Measurements from ENCODE around the gene NFKBIZ.
A peak's percentile ranks its signal among the peaks of the same experiment; 100 is the strongest.

The NFKBIZ gene, protein sequence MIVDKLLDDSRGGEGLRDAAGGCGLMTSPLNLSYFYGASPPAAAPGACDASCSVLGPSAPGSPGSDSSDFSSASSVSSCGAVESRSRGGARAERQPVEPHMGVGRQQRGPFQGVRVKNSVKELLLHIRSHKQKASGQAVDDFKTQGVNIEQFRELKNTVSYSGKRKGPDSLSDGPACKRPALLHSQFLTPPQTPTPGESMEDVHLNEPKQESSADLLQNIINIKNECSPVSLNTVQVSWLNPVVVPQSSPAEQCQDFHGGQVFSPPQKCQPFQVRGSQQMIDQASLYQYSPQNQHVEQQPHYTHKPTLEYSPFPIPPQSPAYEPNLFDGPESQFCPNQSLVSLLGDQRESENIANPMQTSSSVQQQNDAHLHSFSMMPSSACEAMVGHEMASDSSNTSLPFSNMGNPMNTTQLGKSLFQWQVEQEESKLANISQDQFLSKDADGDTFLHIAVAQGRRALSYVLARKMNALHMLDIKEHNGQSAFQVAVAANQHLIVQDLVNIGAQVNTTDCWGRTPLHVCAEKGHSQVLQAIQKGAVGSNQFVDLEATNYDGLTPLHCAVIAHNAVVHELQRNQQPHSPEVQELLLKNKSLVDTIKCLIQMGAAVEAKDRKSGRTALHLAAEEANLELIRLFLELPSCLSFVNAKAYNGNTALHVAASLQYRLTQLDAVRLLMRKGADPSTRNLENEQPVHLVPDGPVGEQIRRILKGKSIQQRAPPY

DNA sequence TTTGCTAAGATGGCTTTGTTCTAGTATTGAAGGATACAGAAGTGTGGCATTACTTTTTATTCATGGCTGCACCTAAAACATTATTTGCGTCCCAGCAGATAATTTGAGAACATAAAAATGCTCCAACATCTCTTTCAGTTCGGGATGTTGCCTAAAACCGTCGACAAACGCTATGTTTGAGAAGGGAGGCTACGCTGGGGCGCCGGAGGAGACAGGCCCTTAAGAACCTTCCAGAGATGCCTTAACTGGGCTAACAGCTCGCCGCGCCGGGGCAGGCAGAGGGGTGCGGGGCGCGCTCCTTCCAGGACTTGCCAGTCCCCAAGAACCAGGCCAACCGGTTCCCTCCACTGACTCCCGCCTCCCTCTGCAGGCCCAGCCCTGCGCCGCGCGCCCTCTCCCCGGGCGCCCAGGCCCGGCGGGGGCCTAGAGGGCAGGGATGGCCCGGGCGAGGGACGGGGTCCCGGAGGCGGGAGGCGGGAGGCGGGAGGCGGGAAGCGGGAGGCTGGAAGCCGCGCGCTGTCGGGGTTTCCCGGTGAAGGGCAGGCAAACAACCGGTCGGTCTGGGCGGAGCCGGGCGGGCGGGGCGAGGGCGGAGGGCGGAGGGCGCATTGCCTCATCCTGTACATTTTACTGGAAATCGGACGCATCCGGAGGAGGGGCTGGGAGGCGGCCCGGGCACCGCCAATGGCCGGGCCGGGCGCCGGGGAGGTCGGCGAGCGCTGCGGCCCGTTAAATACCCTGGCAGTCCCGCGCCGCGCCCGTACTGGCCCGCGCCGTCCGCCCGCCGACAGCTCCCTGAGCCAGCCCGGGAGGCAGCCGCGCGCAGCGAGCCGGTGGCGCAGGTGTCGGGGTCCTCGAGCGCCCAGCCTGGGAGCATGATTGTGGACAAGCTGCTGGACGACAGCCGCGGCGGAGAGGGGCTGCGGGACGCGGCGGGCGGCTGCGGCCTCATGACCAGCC is at the start of gene NFKBIZ:
NFKBIZ (plus strand) TSS at position 761 of the 960 bp plus-strand sequence; CDS start at position 876, 115 bp downstream.
- peak within 1 kb of the TSS; percentile 89 for H3K4me3 Mint-ChIP-seq
- peaks cover 38% of the 10 kb centered on the region for H3K36me3 Mint-ChIP-seq (ENCODE audit: low read depth)
- DNase-seq (ENCODE audit: low spot score) = peak; percentile 94
- H3K27me3 Mint-ChIP-seq (ENCODE audit: low read depth) = no peaks in the 10 kb centered on the region
- peak within 1 kb of the TSS; percentile 97 for H3K27ac Mint-ChIP-seq
- H3K9me3 Mint-ChIP-seq = no peaks in the 10 kb centered on the region
- H3K4me1 Mint-ChIP-seq (ENCODE audit: low read depth) = peaks cover 40% of the 10 kb centered on the region

DNA sequence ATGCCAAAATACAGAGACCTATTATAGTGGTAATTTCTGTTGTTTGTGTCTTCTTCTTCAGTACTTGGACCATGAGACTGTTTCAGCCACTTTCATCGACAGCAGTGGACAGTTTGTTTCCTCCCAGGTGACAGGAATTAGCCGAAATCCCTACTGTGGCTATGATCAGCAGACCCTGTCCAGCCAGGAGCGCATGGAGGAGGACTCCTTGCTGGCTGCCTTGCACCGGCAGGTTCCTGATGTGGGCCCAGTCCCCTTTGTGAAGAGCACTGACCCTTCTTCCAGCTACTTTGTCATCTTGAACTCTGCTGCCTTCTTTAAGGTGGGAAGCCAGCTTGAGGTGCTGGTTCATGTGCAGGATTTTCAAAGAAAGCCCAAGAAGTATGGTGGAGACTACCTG is 48.1 kb upstream of the NFKBIZ start:
- H3K27me3 Mint-ChIP-seq (ENCODE audit: low read depth) = no peaks in the 10 kb centered on the region
- H3K27ac Mint-ChIP-seq = no peak overlapping the region

DNA sequence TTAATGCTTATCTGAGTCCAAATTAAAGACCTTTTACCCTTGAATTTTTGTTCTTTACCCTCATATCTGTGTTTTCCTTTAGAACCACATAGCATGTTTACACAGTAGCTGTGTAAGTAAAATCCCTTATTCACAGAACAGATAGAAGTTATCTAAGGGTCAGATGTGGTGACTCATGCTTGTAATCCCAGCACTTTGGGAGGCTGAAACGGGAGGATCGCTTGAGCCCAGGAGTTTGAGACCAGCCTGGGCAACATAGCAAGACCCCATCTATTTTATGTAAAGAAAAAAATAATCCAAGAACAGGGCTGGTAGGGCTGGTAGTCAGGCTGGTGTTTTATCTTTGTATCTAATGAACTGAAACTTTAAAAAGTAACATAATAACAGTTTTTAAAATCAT is 47.1 kb upstream of the NFKBIZ start:
- Mint-ChIP-seq H3K4me1 (ENCODE audit: low read depth) (peaks cover 4% of the 10 kb centered on the region), H3K4me3 (no peak overlapping the region), H3K9me3 (no peaks in the 10 kb centered on the region), H3K27ac (no peak overlapping the region), H3K36me3 (ENCODE audit: low read depth) (peaks cover 32% of the 10 kb centered on the region), H3K27me3 (ENCODE audit: low read depth) (no peaks in the 10 kb centered on the region)
- no peak for DNase-seq (ENCODE audit: low spot score)

More for the DNA sequence above, 48.1 kb upstream of the NFKBIZ start:
- DNase-seq (ENCODE audit: low spot score) = no peak
- Mint-ChIP-seq H3K9me3 (no peaks in the 10 kb centered on the region), H3K4me3 (no peak overlapping the region), H3K4me1 (ENCODE audit: low read depth) (peaks cover 7% of the 10 kb centered on the region), H3K36me3 (ENCODE audit: low read depth) (peaks cover 36% of the 10 kb centered on the region)

DNA sequence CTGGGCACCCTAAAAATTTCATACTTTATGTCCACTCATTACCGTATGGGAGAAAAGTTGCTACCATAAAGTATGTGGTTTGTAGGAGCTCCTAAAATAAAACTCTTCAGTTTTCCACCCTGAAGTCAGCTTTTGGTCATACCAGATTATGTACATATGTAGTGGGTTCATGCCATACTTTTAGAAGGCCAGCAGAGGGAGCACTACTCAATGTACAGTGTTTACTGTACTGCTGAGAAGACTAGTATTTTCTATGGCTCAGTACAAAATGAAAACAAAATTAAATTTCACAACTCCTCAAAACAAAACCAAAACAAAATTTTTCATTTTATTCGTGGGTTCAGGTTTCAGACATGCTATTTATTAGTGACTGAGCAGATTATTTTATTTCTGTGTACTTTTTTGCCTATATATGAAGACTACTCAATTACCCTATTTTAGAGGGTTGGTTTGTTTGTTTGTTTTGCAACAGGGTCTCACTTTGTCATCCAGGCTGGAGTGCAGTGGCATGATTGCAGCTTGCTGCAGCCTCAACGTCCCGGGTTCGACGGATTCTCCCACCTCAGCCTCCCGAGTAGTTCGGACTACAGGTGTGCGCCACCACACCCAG is 46.0 kb upstream of the NFKBIZ start:
- Mint-ChIP-seq H3K4me1 (ENCODE audit: low read depth) (peaks cover 10% of the 10 kb centered on the region), H3K27ac (peak overlapping the region; percentile 34), H3K27me3 (ENCODE audit: low read depth) (no peaks in the 10 kb centered on the region), H3K36me3 (ENCODE audit: low read depth) (peaks cover 28% of the 10 kb centered on the region), H3K4me3 (peak overlapping the region; percentile 17), H3K9me3 (no peaks in the 10 kb centered on the region)
- peak; percentile 54 for DNase-seq (ENCODE audit: low spot score)

DNA sequence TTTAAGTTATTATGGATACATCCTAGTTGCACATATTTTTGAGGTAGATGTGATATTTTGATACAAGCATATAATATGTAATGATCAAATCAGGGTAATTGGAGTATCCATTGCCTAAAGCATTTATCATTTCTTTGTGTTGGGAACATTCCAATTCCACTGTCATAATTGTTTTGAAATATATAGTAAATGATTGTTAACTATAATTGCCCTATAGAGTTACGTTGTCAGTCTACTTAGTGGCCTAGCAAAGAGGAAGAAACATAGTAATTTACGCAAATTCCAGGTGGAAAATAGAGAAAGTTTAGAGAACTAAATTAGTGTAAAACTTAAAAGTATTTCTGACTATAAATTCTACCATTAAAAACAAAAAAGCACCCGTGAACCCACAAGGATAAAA is 45.4 kb upstream of the NFKBIZ start:
- no peaks in the 10 kb centered on the region for H3K9me3 Mint-ChIP-seq
- peaks cover 14% of the 10 kb centered on the region for H3K4me1 Mint-ChIP-seq (ENCODE audit: low read depth)
- DNase-seq (ENCODE audit: low spot score) = no peak
- H3K27me3 Mint-ChIP-seq (ENCODE audit: low read depth) = no peaks in the 10 kb centered on the region
- H3K36me3 Mint-ChIP-seq (ENCODE audit: low read depth) = peaks cover 28% of the 10 kb centered on the region
- H3K4me3 Mint-ChIP-seq = peak overlapping the region; percentile 17
- H3K27ac Mint-ChIP-seq = peak overlapping the region; percentile 34

DNA sequence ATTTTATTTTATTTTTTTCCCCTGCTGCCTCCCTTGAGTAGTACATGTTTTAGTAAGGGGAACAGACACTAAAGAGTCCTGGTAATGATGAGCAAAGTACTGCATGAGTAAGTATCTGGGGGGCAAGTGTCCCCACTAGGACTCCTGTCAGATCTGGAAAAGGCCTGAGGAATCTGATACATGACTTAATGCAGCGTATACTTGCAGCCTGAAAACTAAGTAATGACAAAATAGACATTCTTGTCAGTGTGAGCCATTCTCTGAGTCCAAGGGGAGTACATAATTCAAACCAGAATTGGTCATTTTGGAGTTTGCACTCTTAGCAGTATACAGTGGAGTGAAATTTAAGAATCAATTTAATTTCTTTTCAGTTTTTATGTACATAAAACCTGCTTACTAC is 42.8 kb upstream of the NFKBIZ start:
- H3K27ac Mint-ChIP-seq = no peak overlapping the region
- H3K4me1 Mint-ChIP-seq (ENCODE audit: low read depth) = peaks cover 33% of the 10 kb centered on the region
- peaks cover 33% of the 10 kb centered on the region for H3K36me3 Mint-ChIP-seq (ENCODE audit: low read depth)
- H3K4me3 Mint-ChIP-seq = no peak overlapping the region
- no peak for DNase-seq (ENCODE audit: low spot score)
- no peaks in the 10 kb centered on the region for H3K27me3 Mint-ChIP-seq (ENCODE audit: low read depth)
- H3K9me3 Mint-ChIP-seq = peaks cover 3% of the 10 kb centered on the region

DNA sequence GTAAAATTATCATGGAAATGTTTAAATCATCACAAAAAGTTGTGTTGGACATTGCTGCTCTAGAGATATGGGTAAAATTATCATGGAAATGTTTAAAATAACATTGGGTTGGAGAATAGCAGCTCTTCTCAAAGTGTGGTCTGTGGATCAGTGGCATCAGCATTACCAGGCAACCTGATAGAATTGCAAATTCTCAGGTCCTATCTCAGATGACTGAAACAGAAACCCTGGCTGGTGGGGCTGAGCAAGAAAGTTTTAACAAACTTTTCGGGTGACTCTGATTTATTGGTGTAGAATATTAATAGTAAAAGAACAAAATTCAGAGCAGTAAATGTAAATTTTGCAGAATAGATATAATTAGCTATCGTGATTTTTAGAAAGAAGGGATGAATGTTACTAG is 41.4 kb upstream of the NFKBIZ start:
- Mint-ChIP-seq H3K27me3 (ENCODE audit: low read depth) (no peaks in the 10 kb centered on the region), H3K27ac (no peak overlapping the region), H3K4me3 (no peak overlapping the region), H3K36me3 (ENCODE audit: low read depth) (peaks cover 33% of the 10 kb centered on the region), H3K4me1 (ENCODE audit: low read depth) (peaks cover 38% of the 10 kb centered on the region), H3K9me3 (peaks cover 3% of the 10 kb centered on the region)
- no peak for DNase-seq (ENCODE audit: low spot score)

DNA sequence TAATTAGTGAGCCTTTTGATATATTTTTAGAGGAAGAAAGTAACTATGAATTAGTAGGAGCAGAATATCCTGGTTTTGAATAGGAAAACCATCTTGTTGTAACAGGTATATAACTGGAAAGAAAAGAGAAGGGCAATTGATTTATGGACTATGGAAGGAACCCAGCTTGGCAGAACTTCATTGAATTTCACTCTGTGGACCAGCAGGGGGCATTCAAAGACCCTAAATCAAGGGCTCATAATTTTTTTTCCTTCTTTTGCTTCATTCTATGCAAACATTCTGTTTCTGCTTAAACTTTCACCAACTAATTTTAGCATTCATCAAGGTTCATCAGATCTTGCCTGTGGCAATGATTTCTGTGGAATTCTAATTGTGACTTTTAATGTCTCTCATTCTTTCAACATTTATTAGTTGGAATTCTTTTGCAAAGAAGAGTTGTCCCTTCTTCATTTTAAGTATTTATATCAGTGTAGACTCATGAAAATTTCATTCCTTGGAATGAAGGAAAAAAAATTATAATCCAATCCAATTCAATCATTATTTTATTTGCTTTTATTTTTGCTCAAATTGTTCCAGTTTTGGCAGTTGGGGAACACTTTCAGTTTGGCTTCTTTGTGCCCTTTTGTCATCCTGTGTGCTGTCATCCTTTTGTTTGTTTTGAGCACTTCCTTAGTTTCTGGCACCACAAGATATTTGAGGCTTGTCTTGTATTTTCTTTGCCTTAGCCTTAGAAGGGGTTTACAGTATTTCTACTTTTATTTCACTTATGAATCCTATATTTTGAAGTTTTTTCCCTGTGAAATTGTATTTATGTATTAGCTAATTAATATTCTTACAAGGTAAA is 39.9 kb upstream of the NFKBIZ start:
- peak overlapping the region; percentile 73 for H3K27ac Mint-ChIP-seq
- no peak for DNase-seq (ENCODE audit: low spot score)
- peak overlapping the region; percentile 5 for H3K4me3 Mint-ChIP-seq
- H3K36me3 Mint-ChIP-seq (ENCODE audit: low read depth) = peaks cover 24% of the 10 kb centered on the region
- peaks cover 3% of the 10 kb centered on the region for H3K9me3 Mint-ChIP-seq
- H3K4me1 Mint-ChIP-seq (ENCODE audit: low read depth) = peaks cover 51% of the 10 kb centered on the region
- H3K27me3 Mint-ChIP-seq (ENCODE audit: low read depth) = no peaks in the 10 kb centered on the region

DNA sequence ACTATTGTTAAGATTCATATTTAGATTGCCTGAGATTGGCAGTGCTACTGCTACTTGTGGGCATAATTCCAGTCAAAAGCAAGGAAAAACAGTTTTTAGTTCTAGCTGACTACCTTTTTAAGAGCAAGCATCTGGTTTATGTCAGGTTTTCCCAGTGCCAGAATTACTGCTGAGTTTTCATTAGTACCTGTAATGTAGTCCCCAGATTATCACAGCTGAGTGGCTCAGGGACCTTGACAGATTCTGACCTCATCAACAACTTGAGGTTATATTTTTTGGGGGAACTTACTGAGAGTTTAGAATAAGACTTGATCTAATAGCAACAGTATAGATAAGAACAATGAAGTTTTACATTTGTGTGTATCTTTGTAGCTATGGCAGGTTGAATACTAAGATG is 39.3 kb upstream of the NFKBIZ start:
- DNase-seq (ENCODE audit: low spot score) = no peak
- Mint-ChIP-seq H3K4me1 (ENCODE audit: low read depth) (peaks cover 53% of the 10 kb centered on the region), H3K36me3 (ENCODE audit: low read depth) (peaks cover 21% of the 10 kb centered on the region), H3K4me3 (peak overlapping the region; percentile 8), H3K9me3 (peaks cover 3% of the 10 kb centered on the region), H3K27me3 (ENCODE audit: low read depth) (no peaks in the 10 kb centered on the region), H3K27ac (peak overlapping the region; percentile 54)

DNA sequence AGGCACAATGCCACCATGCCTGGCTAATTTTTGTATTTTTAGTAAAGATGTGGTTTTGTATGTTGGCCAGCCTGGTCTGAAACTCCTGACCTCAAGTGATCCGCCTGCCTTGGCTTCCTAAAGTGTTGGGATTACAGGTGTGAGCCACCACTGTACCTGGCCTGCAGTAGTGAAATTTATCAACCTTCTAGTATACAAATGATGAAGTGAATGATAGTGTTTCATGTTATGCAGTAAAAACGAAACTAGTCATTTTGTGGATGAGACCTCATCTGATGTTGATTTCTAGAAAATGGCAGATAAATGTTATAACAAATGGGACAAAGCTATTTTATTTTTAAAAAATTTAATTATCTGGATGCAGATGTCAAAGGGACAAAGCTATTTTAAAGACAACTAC is 37.4 kb upstream of the NFKBIZ start:
- no peak overlapping the region for H3K27ac Mint-ChIP-seq
- H3K4me1 Mint-ChIP-seq (ENCODE audit: low read depth) = peaks cover 54% of the 10 kb centered on the region
- no peaks in the 10 kb centered on the region for H3K27me3 Mint-ChIP-seq (ENCODE audit: low read depth)
- peaks cover 3% of the 10 kb centered on the region for H3K9me3 Mint-ChIP-seq
- peak overlapping the region; percentile 48 for H3K4me3 Mint-ChIP-seq
- H3K36me3 Mint-ChIP-seq (ENCODE audit: low read depth) = peaks cover 18% of the 10 kb centered on the region
- DNase-seq (ENCODE audit: low spot score) = no peak

DNA sequence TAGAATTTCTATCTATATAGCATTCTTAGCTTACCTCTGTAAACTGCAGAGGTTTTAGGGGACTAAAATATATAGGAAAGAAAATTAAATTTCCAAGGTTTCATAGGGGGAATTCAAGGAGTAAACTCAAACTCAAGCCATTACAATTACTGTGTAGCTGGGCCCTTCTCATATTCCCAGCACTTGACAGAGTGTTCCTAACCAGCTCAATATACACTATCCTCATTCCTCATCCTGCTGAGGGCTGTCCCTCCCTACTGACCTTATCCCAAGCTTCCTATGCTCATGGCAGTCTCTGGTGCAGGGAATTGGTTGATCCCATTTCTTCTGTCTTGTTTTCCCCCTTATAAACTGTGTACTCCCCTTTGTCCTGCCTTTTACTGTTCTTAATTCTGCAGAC is 36.4 kb upstream of the NFKBIZ start:
- Mint-ChIP-seq H3K27ac (no peak overlapping the region), H3K4me3 (no peak overlapping the region), H3K27me3 (ENCODE audit: low read depth) (no peaks in the 10 kb centered on the region), H3K9me3 (peaks cover 3% of the 10 kb centered on the region), H3K36me3 (ENCODE audit: low read depth) (peaks cover 26% of the 10 kb centered on the region), H3K4me1 (ENCODE audit: low read depth) (peaks cover 52% of the 10 kb centered on the region)
- DNase-seq (ENCODE audit: low spot score) = no peak

DNA sequence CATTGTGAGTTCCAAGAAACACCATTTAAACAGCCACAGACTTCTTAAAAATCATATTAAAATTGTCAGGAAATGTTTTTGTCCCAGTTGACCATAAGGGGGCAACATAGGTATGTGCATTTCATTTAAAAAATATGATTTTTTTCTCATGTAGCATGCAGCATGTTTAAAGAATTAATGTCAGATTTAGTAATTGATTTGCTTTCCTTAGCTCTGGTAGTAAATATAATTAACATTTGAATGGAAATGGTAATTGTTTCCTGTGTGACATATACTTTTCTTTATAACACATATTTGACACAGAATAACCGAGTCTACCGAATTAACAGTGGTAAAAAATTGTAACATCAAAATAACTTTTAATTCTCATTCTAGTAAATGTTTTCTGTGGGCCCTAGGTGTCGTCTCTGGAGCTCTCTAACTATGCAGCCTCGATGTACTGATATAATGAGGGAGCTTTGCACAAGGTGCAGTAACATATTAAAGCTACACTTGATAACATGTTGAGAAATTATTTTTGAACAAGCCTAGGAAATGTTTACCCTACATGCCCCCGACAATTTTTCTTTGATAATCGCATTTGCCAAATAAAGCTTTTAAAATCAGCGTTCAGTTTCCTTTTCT is 35.4 kb upstream of the NFKBIZ start:
- Mint-ChIP-seq H3K36me3 (ENCODE audit: low read depth) (peaks cover 31% of the 10 kb centered on the region), H3K27ac (no peak overlapping the region), H3K4me3 (no peak overlapping the region), H3K27me3 (ENCODE audit: low read depth) (no peaks in the 10 kb centered on the region), H3K4me1 (ENCODE audit: low read depth) (peaks cover 47% of the 10 kb centered on the region), H3K9me3 (peaks cover 3% of the 10 kb centered on the region)
- DNase-seq (ENCODE audit: low spot score) = no peak
